ENCODE data around the gene LETM1. TPM values are rescaled to one million over a fixed set of nuclear protein-coding genes. Genes with fewer than 3 reads are reported as not detected.

Gene LETM1
- total RNA-seq, 1 donor from 2014 or later: 16.9 TPM

DNA sequence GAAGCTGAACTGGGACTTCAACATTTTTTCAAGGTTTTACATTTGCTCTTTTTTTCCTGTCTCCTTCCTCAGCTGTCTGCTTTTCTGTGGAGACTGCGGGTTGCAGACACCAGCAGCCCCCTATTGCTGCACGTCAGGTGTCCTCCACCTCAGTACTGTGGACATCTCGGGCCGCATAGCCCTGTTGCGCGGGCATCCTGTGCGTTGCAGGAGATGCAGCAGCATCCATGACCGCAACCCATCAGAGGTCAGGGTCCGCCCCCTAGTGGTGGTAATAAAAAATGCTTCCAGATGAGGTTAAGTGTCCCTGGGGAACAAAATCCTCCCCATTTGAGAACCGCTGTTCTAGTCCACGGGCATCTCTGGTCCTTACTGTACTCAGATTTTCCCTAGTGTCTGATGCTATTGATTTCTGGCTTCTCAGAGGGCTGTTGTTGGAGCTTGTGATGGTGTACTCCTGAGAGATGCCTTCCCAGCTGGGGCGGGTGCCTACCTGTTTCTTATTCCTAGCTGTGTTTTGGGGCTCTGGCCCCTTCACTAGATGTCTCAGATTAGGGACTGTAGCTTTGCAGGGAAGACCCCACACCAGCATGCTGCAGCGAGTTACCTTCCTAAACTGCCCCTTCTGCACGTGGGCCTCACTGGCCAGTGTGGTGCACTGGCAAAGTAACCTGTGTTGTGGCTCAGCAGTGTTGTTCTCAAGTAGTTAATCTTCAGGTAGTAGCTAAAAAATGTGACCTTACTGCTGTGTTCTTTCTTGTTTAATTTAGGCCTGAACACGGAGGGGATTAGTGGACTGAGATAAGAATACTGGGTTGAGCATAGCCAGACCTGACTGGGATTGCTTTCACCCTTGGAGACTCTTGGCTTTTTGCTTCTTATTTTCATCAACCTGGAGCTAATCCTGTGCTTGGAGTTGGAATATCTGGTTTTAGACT lies 43.5 kb upstream of the LETM1 start:
- peak; percentile 90 for TF ChIP-seq CTCF (IDR thresholded peaks at IDR 0.05)
- no peak for TF ChIP-seq EZH2phosphoT487 (IDR thresholded peaks at IDR 0.05)
- no peak for TF ChIP-seq EZH2 (IDR thresholded peaks at IDR 0.05)
- no peak overlapping the region for H3K9ac ChIP-seq
- H3K4me1 ChIP-seq: peaks cover 5% of the 10 kb centered on the region
- DNase-seq (ENCODE audit: low spot score): peak; percentile 88
- peaks cover 100% of the 10 kb centered on the region for H4K20me1 ChIP-seq (ENCODE audit: low read depth)
- H3K27ac ChIP-seq: peak overlapping the region; percentile 53
- Mint-ChIP-seq H3K27me3 (ENCODE audit: insufficient read depth, low read depth) (peaks cover 2% of the 10 kb centered on the region), H3K4me3 (peak overlapping the region; percentile 66), H3K27ac (no peak overlapping the region), H3K9me3 (no peaks in the 10 kb centered on the region), H3K4me1 (peaks cover 26% of the 10 kb centered on the region), H3K36me3 (peaks cover 38% of the 10 kb centered on the region)
- peaks cover 100% of the 10 kb centered on the region for H3K79me2 ChIP-seq (ENCODE audit: low read depth)
- H3K36me3 ChIP-seq: no peaks in the 10 kb centered on the region
- H3F3A ChIP-seq (ENCODE audit: low read depth): peaks cover 40% of the 10 kb centered on the region
- no peak overlapping the region for H3K4me3 ChIP-seq
- no peaks in the 10 kb centered on the region for H3K9me3 ChIP-seq (ENCODE audit: low read depth)
- H3K4me2 ChIP-seq: peak overlapping the region; percentile 25
- H3K27me3 ChIP-seq: no peaks in the 10 kb centered on the region
- no peak overlapping the region for H2AFZ ChIP-seq (replicated peaks)

DNA sequence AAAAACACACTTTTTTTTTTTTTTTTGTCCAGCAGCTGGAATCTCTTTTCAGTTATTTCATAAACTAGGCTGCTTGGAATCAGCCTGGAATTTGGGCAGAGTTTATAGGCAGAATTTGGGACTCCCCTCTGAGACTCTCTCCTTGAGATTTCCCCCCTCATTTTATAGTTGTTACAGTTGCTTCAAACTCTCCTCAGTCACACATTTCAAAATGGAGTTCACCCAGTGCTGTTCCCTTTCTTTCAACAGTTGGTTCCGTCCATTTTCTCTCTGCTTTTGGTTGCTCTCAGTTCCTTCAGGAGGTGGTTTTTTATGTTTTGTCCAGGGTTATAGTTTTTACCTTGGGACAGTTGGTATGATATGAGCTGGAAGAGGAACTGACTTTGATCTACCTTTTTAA lies 42.7 kb upstream of the LETM1 start:
- no peak overlapping the region for H3K9ac ChIP-seq
- H3K9me3 ChIP-seq (ENCODE audit: low read depth): no peaks in the 10 kb centered on the region
- peak overlapping the region; percentile 53 for H3K27ac ChIP-seq
- no peak overlapping the region for H3K4me3 ChIP-seq
- Mint-ChIP-seq H3K27ac (no peak overlapping the region), H3K36me3 (peaks cover 37% of the 10 kb centered on the region), H3K4me1 (peaks cover 26% of the 10 kb centered on the region), H3K4me3 (no peak overlapping the region), H3K27me3 (ENCODE audit: insufficient read depth, low read depth) (peaks cover 2% of the 10 kb centered on the region), H3K9me3 (no peaks in the 10 kb centered on the region)
- peak overlapping the region; percentile 25 for H3K4me2 ChIP-seq
- no peaks in the 10 kb centered on the region for H3K27me3 ChIP-seq
- TF ChIP-seq EZH2phosphoT487 (IDR thresholded peaks at IDR 0.05): no peak
- TF ChIP-seq EZH2 (IDR thresholded peaks at IDR 0.05): no peak
- no peak for TF ChIP-seq CTCF (IDR thresholded peaks at IDR 0.05)
- no peak overlapping the region for H2AFZ ChIP-seq (replicated peaks)
- peaks cover 100% of the 10 kb centered on the region for H3K79me2 ChIP-seq (ENCODE audit: low read depth)
- peaks cover 100% of the 10 kb centered on the region for H4K20me1 ChIP-seq (ENCODE audit: low read depth)
- DNase-seq (ENCODE audit: low spot score): peak; percentile 8
- H3F3A ChIP-seq (ENCODE audit: low read depth): peaks cover 34% of the 10 kb centered on the region
- no peaks in the 10 kb centered on the region for H3K36me3 ChIP-seq
- peaks cover 5% of the 10 kb centered on the region for H3K4me1 ChIP-seq

GRCh38 chr4:1898007-1898406 lies 42.1 kb upstream of the LETM1 start:
- Histone ChIP-seq H3K4me2 (no peak overlapping the region), H3K9me3 (ENCODE audit: low read depth) (no peaks in the 10 kb centered on the region), H3F3A (ENCODE audit: low read depth) (peaks cover 34% of the 10 kb centered on the region), H3K9ac (no peak overlapping the region), H3K27me3 (no peaks in the 10 kb centered on the region), H3K27ac (no peak overlapping the region), H3K4me1 (peaks cover 5% of the 10 kb centered on the region), H3K79me2 (ENCODE audit: low read depth) (peaks cover 100% of the 10 kb centered on the region), H2AFZ (replicated peaks) (no peak overlapping the region), H3K4me3 (no peak overlapping the region), H4K20me1 (ENCODE audit: low read depth) (peaks cover 100% of the 10 kb centered on the region), H3K36me3 (no peaks in the 10 kb centered on the region)
- peaks cover 33% of the 10 kb centered on the region for H3K36me3 Mint-ChIP-seq
- no peaks in the 10 kb centered on the region for H3K9me3 Mint-ChIP-seq
- H3K27ac Mint-ChIP-seq: no peak overlapping the region
- no peak for TF ChIP-seq CTCF (IDR thresholded peaks at IDR 0.05)
- no peak for TF ChIP-seq EZH2 (IDR thresholded peaks at IDR 0.05)
- no peak for TF ChIP-seq EZH2phosphoT487 (IDR thresholded peaks at IDR 0.05)
- H3K4me1 Mint-ChIP-seq: peaks cover 21% of the 10 kb centered on the region
- H3K27me3 Mint-ChIP-seq (ENCODE audit: insufficient read depth, low read depth): peaks cover 2% of the 10 kb centered on the region
- no peak overlapping the region for H3K4me3 Mint-ChIP-seq
- DNase-seq (ENCODE audit: low spot score): no peak

All from neural progenitor cell (in vitro differentiated cells).